GM12892 (cell line): ENCODE measurements around the gene KRTAP21-3.

Experiments
- POLR2A ChIP-seq: IDR thresholded peaks from 2 replicates; pipeline ENCODE4 v1.6.1; 2011; ENCODE audit warnings: low read depth, low read length, control low read depth
- TAF1 ChIP-seq: IDR thresholded peaks from 2 replicates; pipeline ENCODE4 v1.6.1; 2011; ENCODE audit warnings: low read depth, mild to moderate bottlenecking, control low read depth, low read length, borderline replicate concordance

GRCh38 chr21:30695956-30696355 lies 22.6 kb downstream of the KRTAP21-3 start:
- no peak for TF ChIP-seq POLR2A
- no peak for TF ChIP-seq TAF1
